ENCODE measurements around the gene PRDM8. TPM values are rescaled to one million over a fixed set of nuclear protein-coding genes. Genes with fewer than 3 reads are reported as not detected.

Gene PRDM8
- total RNA-seq, 4 donors from 2014 or later: 3.5 to 12.6 (median 10.3) TPM

GRCh38 chr4:80213117-80213815 is 16.0 kb downstream of the PRDM8 start:
- TF ChIP-seq, protein P1, sequence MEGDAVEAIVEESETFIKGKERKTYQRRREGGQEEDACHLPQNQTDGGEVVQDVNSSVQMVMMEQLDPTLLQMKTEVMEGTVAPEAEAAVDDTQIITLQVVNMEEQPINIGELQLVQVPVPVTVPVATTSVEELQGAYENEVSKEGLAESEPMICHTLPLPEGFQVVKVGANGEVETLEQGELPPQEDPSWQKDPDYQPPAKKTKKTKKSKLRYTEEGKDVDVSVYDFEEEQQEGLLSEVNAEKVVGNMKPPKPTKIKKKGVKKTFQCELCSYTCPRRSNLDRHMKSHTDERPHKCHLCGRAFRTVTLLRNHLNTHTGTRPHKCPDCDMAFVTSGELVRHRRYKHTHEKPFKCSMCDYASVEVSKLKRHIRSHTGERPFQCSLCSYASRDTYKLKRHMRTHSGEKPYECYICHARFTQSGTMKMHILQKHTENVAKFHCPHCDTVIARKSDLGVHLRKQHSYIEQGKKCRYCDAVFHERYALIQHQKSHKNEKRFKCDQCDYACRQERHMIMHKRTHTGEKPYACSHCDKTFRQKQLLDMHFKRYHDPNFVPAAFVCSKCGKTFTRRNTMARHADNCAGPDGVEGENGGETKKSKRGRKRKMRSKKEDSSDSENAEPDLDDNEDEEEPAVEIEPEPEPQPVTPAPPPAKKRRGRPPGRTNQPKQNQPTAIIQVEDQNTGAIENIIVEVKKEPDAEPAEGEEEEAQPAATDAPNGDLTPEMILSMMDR (IDR thresholded peaks at IDR 0.05): no peak
- 83 to 84% methylated on average over 5 of the region's 5 CpGs for WGBS, 2 donors
- Histone ChIP-seq H3K27me3 (peaks cover 0 to 15% of the 10 kb centered on the region in 2 donors), H3K36me3 (no peaks in the 10 kb centered on the region), H3K27ac (no peak overlapping the region), H3K4me1 (no peaks in the 10 kb centered on the region), H3K4me3 (no peak overlapping the region), H3K9me3 (no peaks in the 10 kb centered on the region)
- no peak for DNase-seq (ENCODE audit: low spot score in 2 of 2)

DNA sequence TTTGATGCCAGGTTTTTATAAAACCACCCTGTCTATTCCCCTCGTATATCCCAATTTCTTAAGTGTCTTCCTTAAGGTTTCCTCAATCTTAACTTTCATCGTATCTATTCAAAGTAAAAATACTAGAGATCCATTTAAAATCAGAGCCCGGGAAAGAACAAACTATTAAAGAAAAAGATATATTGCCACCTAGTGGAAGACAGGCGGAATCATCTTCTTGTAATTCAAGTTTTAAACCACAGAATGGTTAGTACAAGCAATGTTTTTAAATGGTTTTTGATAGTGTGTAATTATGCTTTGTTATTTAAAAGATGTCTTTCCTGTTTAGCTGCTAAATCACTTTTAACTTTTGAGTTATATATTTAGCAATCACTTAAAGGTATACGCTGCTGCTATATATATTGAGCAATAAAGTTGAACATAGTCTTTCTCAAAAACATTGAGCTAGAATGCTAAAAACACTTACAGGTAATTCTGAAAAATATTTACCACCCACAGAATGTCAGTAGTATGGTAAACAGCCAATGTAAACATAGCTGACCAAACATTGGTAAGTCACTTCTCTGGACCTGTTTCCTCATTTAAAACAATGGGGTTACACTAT is 18.2 kb downstream of the PRDM8 start:
- H3K4me1 ChIP-seq: no peaks in the 10 kb centered on the region
- H3K4me3 ChIP-seq: no peak overlapping the region
- H3K9me3 ChIP-seq: no peaks in the 10 kb centered on the region
- TF ChIP-seq, protein P1 (IDR thresholded peaks at IDR 0.05): peak; percentile 51 to 68 (median 62)
- TF ChIP-seq POLR2A (IDR thresholded peaks at IDR 0.05): no peak
- no peak for DNase-seq (ENCODE audit: low spot score in 2 of 2)
- H3K27me3 ChIP-seq: peaks cover 0 to 17% of the 10 kb centered on the region in 2 donors
- 8 to 9% methylated on average over 5 of the region's 5 CpGs for WGBS, 2 donors
- no peak overlapping the region for H3K27ac ChIP-seq
- no peaks in the 10 kb centered on the region for H3K36me3 ChIP-seq

DNA sequence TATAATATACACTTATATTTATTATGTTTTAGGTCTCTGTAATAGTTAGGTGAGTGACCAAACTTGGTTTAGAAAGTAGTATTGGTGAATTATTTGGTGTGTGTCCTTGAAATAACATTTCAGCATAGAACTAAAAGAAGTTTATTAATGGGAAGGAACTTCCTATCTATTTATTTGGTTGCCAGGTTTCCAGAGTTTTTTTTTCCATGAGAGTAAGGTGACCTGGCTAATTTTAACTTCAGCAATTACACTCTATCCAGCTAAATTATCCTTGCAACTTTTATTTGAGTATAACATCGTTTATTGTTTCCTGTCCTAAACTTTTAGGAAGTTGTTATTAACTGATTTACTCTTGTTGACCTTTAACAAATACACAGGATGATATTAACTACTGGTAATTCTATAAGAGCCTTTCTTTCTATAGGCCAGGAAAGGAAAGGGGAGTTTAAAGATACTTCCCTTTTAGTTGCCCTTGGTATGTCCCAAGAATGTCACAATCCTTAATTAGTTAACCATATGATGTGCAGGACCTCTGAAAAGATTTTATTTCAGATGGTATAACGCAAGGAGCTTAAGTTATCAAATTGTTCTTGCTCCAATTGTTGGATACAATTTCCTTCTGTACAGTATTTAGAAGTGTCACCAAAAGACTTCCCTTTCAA is 18.9 kb downstream of the PRDM8 start:
- WGBS, 2 donors: 38 to 45% methylated on average over 2 of the region's 2 CpGs
- Histone ChIP-seq H3K27ac (no peak overlapping the region), H3K4me3 (no peak overlapping the region), H3K27me3 (peaks cover 0 to 11% of the 10 kb centered on the region in 2 donors), H3K4me1 (no peaks in the 10 kb centered on the region), H3K36me3 (no peaks in the 10 kb centered on the region), H3K9me3 (no peaks in the 10 kb centered on the region)
- no peak for DNase-seq (ENCODE audit: low spot score in 2 of 2)
- TF ChIP-seq EP300 (IDR thresholded peaks at IDR 0.05) (no peak), POLR2A (IDR thresholded peaks at IDR 0.05) (no peak)
- TF ChIP-seq, protein P1 (IDR thresholded peaks at IDR 0.05): no peak

GRCh38 chr4:80219301-80220025 is 22.2 kb downstream of the PRDM8 start:
- 45 to 59% methylated on average over 5 of the region's 5 CpGs for WGBS, 2 donors
- TF ChIP-seq, protein P1 (IDR thresholded peaks at IDR 0.05): no peak
- TF ChIP-seq POLR2A (IDR thresholded peaks at IDR 0.05): no peak
- no peak for TF ChIP-seq EP300 (IDR thresholded peaks at IDR 0.05)
- H3K27me3 ChIP-seq: peaks cover 0 to 15% of the 10 kb centered on the region in 2 donors
- H3K9me3 ChIP-seq: no peaks in the 10 kb centered on the region
- H3K27ac ChIP-seq: no peak overlapping the region
- no peak overlapping the region for H3K4me3 ChIP-seq
- H3K4me1 ChIP-seq: no peaks in the 10 kb centered on the region
- DNase-seq (ENCODE audit: low spot score in 2 of 2): no peak
- no peaks in the 10 kb centered on the region for H3K36me3 ChIP-seq

Measured in tibial nerve (tissue), 4 donors.